H4 (cell line): ENCODE measurements around the gene CUL4A. TPM values are rescaled to one million over a fixed set of nuclear protein-coding genes. Genes with fewer than 3 reads are reported as not detected.

ENCODE experiments used
- DNase-seq: peaks from one replicate; pipeline ENCODE4 v3.0.0-alpha.2; 2015; ENCODE audit warnings: low spot score
- total RNA-seq: library from RNA; depleted of rRNA; stranded (reverse); fragments of >200 nt; shearing (Covaris generic); gene quantifications from 2 replicates; pipeline ENCODE4 v1.2.3, GENCODE V29; 2014

The CUL4A gene
- total RNA-seq, 1 experiment from 2014 or later = 62.3 TPM

DNA sequence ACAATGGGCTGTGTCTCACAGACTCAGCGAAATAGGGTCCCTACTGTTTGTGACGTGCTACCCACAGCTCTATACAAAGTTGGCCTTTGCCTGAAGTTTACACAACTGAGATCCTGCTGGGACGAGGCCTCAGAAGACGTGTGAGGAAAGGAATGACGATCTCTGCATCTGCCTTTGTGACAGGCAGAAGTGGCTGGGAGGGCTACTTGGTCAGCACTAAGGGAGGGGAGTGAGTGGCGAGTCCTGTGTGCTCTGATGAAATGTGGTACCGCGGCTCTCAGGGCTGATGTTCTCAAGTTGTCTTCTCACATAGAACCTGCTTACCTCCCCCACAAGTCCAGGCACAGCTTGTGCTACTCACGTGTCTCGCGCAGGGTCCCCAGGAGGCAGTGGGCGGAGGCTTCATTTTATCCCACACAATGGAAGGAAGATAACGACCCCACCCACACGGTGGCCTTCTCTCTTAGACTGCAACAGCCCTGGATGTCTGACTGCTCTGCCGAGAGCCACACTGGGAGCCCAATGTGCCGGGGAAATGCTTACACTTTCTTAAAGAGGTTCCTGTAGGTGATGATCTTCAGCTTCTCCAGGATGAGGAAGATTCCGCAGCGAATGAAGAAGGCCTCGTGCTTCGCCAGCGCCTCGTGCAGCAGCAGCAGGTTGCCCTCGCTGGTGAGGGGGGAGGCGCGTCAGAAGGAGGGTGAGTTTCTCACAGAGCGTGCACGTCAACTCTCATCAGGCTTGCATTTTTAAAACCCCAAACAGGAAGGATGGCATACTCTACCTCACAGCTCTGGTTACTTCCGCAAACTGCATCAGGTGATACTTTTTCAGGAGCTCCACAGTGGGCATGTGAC lies 29.8 kb upstream of the CUL4A start:
- DNase-seq = no peak

GRCh38 chr13:113182046-113182445 lies 27.4 kb upstream of the CUL4A start:
- DNase-seq = no peak

GRCh38 chr13:113183450-113184129 lies 25.8 kb upstream of the CUL4A start:
- no peak for DNase-seq

DNA sequence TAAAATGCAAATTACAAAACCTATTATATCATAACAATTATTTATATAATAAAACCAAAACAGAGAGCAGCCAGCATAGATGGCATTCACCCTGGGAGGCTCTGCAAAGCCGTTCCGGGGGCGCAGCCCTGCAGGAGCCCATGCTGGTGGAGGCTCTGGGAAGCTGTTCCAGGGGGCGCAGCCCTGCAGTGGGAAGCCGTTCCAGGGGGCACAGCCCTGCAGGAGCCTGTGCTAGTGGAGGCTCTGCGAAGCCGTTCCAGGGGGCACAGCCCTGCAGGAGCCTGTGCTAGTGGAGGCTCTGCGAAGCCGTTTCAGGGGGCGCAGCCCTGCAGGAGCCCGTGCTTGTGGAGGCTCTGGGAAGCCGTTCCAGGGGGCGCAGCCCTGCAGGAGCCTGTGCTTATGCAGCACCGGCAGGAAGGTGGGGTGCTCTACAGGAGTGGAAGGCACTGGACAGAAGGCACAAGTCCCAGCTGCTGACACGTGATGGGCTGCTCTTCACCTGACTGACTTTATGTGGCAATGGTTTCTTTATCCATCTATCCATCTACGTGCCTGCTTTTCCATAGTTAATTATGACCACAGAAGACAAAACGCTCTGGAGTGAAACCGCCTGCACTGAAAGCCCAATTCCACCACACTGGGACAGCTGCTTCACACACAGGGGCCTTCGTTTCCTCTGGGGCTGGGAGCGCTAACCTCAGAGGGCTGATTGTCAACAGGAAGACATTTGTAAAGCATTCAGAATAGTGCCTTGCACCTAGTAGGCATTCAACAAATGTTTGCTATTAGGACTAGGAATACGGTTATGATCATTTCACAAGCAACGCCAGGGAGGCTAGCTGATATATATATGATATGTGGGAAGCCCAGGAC lies 24.6 kb upstream of the CUL4A start:
- DNase-seq = no peak

GRCh38 chr13:113186061-113186900 lies 23.1 kb upstream of the CUL4A start:
- DNase-seq = no peak

DNA sequence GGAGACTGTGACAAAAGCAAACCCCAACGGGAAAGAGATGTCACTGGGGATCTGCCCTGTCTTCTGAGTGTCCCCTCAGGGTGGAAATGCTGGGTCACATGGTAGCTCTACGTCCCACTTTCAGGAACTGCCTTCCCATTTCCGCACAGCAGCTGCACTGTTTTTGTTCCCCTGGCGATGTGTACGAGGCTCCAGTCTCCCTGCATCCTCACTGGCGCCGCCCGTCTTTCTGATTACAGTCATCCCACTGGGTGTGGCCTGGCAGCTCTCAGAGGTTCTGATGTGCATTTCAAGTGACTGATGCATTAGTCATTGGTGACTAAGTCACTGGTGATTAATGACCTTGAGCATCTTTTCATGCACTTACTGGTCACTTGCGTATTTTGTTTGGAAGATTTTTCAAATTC lies 22.1 kb upstream of the CUL4A start:
- peak; percentile 96 for DNase-seq

- DNase-seq = peak; percentile 61
These were observed 21.3 kb upstream of the CUL4A start for GRCh38 chr13:113187883-113188665.

GRCh38 chr13:113190181-113190580 lies 19.2 kb upstream of the CUL4A start:
- DNase-seq = no peak

GRCh38 chr13:113192279-113192678 lies 17.1 kb upstream of the CUL4A start:
- DNase-seq = no peak

DNA sequence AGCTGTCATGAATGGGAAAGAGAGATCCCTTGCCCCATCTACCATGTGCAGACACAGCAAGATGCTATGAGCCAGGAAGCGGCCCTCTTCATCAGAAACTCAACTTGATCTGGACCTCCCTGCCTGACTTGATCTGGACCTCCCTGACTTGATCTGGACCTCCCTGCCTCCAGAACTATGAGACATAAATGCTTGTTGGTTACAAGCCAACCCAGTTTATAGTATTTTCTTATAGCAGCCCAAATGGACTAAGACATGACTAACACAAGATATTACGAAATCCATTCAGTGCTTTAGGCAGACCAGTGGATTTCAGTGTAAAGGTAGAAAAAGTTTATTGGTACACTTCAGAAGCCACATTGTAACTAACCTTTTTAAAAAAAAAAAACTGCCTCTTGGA lies 16.5 kb upstream of the CUL4A start:
- no peak for DNase-seq

DNA sequence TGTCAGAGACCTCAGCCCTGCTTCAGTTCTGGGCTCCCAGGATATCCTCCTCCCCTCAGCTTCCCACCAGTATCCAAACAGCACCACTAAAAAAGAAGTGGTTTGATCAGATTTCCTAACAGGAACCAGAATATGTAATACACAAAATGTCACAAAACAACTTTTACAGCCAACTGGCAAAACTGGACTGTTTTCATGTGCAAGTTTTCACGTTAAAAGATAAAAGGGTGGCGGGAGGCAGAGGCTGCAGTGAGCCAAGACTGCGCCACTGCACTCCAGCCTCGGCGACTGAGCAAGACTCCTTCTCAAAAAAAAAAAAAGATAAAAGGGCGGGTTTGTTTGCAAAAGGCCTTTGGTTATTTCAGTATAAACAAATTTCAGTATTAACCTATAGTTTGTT lies 14.1 kb upstream of the CUL4A start:
- DNase-seq = no peak

DNA sequence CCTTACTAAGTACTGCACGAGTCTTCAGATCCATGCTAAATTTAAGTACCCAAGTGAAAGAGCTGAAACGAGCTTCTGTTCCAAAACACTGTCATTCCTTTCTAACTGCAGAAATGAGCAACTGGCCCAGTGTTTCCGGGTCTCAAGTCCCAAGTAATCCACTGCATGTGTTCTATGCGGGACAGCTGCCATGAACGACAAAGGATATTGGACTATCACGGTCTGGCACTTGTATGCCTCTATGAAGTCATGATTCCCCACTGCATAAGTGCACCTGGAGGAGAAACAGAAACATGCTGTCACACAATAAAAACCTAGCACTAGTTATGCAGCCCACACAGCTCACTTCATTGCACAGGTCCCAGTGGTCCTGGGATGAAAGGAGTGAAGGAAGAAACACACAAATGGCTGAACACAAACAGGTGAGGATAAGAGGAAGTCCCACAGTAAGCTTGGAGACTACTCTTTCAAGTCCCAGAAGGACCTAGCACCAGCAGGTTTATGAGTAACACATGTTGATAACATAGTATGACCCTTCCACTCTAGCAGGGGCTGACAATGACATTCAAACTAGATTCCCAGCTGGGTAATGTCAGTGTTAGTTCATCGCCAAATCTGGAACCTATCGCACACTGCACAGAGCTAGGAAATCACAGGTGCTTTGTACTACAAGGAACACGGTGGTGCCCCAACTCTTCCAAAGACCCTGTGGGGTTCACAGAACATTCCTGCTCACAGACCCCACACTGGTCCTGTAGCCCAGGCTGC lies 12.3 kb upstream of the CUL4A start:
- DNase-seq = no peak

DNA sequence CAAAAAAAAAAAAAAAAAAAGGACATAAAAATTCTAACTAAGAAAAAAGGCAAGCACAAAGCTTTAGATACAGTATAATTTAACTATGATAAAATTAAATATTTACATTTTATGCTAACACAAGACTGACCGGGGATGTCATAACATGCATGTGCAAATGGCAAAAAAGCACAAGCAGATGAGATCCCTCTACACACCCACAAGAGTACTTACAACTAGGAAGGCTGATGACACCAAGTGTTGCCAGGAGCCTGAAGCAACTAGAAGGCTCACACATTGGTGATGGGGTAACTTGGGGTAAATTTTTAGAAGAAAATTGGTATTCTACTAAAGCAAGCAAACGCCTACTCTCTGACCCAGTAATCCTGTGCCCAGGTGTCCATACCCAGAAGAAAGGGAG lies 7.6 kb upstream of the CUL4A start:
- no peak for DNase-seq

DNA sequence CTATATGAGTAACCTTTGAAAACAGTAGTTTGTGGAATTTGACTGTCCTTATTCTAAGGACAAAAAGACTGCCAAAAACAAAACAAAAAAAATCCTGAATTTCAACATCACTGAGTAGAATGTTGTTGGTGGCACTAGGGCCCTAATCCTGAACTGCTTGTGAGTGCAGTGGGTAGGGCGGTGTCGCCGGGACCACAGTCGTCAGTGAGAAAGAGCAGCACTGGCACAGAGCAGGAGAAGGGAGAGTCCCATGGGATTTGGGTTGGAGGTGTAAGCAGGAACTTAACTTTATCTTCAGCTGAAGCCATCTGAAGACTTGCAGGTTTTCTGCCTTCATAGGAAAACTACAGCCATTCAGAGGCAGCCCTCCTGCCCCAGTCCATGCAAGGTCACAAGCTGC lies 6.5 kb upstream of the CUL4A start:
- DNase-seq = no peak

DNA sequence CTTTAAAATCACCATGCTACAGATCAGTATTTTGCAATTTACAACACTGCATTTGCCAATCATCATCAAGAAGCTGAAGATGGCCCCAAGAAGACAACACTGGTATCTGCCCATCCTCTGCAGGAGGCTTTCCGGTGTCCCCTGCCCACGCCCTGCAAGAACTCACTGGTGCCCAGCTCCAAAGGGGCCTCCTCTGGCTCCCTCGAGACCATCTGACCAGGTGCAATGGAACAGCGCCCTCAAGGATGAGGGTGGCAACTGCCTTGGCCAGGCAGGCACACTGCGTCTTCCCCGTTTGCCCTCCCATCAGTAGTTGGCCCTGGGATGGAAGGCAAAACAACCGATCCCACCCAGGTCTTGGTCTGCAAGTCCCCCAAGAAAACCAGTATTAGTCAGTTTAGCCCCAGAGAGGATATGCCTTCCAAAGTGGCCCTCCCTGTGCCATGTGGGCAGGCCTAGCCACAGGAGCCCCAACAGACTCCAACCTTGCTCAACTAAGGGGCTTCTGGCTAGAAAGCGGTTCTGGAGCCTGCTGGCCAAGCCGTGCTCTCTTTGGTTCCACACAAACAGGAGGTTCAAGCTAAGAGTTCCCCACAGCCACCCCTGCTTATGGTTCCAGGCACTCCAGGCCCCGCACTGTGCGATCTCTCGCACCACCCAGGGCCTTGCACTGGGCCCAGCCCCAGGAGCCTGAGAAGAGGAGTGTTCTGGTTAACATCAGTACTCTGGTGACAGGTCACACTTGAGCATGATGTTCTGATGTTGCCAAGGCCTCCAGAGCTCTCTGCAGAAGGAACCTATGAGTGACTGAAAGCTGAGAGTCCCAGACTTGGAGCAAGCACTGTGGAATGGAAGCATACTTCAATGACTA lies 5.7 kb upstream of the CUL4A start:
- DNase-seq = no peak

GRCh38 chr13:113204378-113204734 lies 5.1 kb upstream of the CUL4A start:
- DNase-seq = no peak

- DNase-seq = no peak
These were observed 3.9 kb upstream of the CUL4A start for GRCh38 chr13:113205428-113205931.

GRCh38 chr13:113207460-113207859 lies 2.0 kb upstream of the CUL4A start:
- no peak for DNase-seq
